CD4-positive, alpha-beta T cell treated with Interleukin-15 for 1 hour (primary cell): ENCODE results near the gene UGT1A3.
"Not testable (repeated sequence)": the region's sequence is repeated elsewhere in the genome, so short reads cannot be mapped to it uniquely, and the experiment has no call there.

Source experiments
- DNase-seq: peaks from one replicate; pipeline ENCODE4 v3.0.0-alpha.2; 2020

Gene UGT1A3

GRCh38 chr2:233728723-233729301 lies at the start of gene UGT1A3:
TSS of gene UGT1A3 (plus strand) at chr2:233729042. CDS start at chr2:233729127, 85 bp downstream.
- no peak for DNase-seq

- DNase-seq = no peak
Measured at GRCh38 chr2:233679196-233679595, 49.6 kb upstream of the UGT1A3 start.

DNA sequence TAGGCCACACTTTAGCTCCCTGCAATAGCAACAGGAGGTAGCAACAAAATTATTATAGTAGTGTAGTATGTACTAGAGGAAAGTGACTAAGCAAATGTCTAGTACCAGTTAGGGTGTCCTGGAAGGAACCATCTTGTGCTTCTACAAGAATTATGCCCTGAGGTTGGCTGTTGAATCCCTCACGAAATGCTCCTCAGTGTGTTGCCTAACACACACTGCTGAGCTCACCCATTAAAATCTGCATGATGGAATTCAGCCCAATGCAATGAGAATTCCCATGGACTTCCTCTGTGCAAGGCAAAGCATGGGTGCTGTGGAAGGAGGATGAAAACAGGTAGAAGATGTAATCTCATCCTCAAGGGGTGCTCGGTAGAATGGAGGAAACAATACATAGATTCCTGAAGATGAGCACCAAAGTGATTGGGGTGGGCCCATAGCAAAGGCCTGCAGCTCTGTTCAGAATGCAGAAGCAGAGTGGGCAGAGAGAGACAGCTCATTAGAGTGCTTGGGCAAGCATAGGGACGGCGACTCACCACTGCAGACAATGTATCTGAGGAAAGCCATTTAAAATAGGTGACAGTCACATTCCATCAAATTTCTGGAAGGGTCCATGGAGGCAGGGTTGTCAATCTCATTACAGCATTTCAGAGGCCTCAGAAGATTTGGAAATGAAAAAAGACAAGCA lies 48.3 kb upstream of the UGT1A3 start:
- DNase-seq = no peak

DNA sequence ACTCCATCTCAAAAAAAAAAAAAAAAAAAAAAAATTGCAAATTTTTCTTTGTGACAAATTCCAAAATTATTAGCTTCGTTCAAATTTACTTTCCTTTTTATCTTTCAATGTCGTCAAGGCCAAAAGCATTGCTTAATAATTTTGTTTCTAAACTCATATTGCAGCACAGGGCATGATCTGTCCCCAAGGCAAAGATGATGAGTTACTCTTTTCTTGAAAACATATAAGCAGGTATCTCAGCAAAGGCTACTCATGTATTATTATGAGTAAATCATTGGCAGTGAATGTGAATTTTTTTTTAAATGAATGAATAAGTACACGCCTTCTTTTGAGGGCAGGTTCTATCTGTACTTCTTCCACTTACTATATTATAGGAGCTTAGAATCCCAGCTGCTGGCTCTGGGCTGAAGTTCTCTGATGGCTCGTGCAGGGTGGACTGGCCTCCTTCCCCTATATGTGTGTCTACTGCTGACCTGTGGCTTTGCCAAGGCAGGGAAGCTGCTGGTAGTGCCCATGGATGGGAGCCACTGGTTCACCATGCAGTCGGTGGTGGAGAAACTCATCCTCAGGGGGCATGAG lies 47.2 kb upstream of the UGT1A3 start, which contains the start of gene UGT1A7:
UGT1A7 (plus strand) TSS at position 381 of the 579 bp plus-strand sequence; CDS start at position 418, 37 bp downstream.
- DNase-seq = no peak

DNA sequence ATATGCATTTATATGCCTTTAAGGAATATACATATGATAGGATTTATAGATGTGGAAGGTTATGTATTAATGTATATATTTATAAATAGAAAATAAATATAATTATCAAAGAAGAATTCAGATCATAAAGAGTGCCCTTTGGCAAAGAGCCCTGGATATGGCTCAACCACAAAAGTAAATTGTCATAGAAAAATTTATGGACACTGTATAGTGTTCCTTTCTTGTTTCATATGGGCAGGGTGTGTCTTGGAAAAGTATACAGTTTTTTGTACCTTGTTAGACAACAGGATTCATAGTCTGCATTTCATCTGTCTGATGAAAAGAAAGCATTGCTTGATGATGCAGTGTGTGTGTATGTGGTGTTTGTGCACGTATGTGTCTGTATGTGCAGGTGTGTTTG lies 44.2 kb upstream of the UGT1A3 start:
- no peak for DNase-seq

DNA sequence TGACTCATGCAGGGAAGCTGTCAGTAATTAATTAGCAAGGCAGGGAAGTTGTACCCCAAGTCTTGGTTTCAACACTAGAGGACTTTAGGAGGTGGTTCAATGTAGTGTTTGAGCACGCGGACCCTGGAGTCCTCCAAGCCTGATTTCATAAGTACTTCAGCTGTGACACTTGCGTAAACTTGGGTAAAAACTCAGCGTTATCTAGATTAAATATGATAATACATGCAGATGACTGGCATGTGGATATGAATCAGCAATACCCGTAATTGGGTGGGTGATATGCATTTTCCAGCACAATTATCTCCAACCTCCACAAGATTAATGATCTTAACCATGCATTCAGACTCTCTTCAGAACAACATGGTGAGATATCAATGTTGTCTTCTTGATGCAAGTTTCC lies 41.9 kb upstream of the UGT1A3 start:
- no peak for DNase-seq

DNA sequence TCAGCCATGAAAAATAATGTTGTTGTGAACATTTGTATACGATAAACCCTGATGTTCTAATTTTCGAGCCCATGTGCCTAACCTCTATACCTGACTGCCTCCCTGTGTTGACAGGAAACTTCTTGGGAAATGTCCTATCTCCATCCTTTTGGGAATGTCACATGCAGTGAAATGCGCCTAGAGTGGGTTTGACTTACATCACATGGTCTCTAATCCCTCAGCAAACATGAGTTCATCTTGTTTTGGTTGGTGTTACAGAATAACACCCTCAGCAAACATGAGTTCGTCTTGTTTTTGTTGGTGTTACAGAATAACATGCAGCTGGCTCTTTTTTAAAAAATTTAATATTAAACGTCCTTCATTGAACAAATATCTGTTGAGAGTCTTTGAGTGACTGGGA lies 40.5 kb upstream of the UGT1A3 start:
- no peak for DNase-seq

- DNase-seq = no peak
Measured at GRCh38 chr2:233689031-233689430, 39.8 kb upstream of the UGT1A3 start.

DNA sequence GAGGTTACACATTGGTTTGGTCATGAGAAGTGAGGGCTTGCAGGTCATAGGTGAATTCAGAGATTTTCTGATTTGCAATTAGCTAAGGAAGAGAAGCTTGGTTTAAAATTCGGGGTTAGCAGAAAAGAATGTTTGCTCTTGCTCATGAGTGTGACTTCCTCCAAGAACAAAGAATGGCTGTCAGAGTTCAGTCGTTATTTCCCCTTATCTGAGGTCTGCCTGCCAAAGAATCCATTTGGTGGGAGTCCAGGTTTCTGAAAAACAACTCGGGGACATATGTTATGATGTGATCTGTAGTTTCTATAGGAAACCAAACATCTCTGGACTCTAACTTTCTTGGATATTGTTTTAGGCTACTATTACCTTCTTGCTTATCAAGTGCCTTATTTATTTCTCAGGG lies 39.3 kb upstream of the UGT1A3 start:
- no peak for DNase-seq

DNA sequence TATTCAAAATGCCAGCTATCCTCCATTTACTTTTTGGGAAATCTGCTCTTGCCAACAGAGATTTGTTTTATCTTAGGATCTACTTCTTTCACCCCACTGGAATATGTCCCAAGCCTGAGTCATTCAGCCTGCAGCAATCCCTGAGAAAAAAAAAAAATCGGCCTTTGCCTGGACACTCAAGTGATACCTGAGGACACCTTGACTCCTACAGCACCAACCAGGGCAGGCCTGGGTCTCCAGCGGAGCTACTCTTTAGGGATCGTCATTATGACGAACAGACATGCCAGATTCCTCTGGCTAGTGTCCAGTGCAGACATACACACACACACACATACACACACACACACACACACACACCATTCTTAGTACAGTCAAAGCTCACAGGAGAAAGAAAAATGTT lies 38.4 kb upstream of the UGT1A3 start:
- no peak for DNase-seq

- DNase-seq = no peak
Measured at GRCh38 chr2:233691443-233692433, 37.1 kb upstream of the UGT1A3 start.

DNA sequence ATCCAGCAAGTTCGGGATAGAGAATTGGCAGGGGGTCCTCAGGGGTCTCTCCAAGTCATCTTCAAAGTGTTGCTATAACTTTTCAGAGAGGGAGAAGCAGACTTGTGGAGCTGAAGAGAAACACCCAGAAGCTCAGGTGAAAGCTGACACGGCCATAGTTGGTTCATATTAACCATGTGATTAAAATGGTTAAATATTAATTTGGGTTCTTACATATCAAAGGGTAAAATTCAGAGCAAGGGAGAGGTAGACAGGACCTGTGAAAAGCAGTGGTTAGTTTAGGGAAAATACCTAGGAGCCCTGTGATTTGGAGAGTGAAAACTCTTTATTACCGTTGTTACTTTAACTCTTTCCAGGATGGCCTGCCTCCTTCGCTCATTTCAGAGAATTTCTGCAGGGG lies 36.2 kb upstream of the UGT1A3 start, which contains the start of gene UGT1A6:
UGT1A6 (plus strand) TSS at position 243 of the 400 bp plus-strand sequence; CDS start at position 358, 115 bp downstream.
- DNase-seq = no peak

DNA sequence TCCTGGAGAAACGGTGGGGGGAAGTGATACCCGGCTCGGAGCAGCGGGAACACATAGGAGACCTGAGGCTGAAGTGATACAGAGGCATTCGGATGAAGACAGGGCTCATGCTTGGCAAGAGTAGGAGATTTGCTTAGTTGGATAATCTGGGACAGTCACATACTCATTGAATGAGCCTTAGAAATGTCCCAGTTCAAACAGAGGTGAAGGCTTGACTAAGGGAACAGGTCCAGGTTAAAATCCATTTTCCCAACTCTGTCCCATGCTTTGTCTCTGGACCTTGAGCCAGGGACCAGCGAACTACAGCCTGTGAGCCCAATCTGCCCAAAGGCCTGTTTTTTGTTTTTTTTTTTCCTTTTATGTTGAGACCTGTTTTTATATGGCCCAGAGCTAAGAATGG lies 34.9 kb upstream of the UGT1A3 start:
- DNase-seq = no peak

GRCh38 chr2:233698740-233699139 lies 30.1 kb upstream of the UGT1A3 start:
- DNase-seq = no peak

DNA sequence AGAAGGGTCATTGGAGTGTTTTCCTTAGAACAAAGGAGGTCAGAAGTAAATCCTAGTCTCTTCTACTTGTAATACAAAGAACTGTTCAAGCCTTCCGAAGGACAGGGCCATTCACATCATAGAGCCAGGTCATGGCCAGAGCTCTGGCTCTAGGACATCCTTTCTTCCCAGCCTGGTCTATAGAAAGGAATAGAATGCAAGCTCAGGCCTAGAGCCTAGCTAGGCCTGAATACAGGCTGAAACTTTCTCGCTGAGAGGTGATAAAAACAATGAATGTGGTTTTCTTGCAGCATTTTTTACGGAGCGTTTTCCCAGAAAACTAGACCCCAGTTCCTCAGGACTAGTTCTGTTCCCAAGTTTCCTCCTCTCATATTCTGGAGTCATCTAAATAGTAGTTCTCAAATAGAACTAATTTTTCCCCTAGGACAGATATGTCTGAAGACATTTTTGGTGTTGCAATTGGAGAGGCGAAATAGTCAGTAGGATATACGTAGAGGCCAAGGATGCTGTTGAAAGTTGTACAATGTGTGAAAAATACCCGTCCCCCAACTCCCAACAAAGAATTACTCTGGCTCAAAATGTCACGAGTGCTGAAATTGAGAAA lies 29.3 kb upstream of the UGT1A3 start:
- no peak for DNase-seq

DNA sequence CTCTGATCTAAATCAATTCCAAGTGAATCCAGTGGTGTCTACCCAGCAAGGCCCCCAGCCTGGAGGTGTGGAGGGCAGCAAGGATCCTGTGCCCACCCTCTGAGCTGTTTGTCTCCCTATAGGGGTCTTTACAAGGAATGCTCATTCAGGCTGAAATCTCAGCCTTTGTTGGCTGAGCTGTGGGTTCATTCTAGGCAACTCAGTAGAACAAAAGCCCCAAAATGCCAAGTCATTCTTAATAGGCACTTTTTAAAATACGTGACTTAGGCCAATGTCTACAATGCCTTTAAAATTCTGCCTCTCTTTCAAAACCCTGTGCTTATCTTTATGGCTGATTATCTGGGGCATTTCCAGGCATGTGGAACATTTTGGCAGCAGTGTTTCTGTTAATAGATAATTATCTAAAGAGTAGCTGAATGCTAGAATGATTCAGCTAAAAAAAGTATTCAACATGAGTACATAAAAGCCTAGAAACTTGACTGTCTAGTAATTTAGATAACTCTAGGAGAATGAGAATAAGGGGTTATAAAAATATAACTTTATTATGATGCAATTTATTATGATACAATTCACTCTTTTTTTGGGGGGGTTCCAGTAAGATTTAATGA lies 28.7 kb upstream of the UGT1A3 start:
- DNase-seq = no peak

DNA sequence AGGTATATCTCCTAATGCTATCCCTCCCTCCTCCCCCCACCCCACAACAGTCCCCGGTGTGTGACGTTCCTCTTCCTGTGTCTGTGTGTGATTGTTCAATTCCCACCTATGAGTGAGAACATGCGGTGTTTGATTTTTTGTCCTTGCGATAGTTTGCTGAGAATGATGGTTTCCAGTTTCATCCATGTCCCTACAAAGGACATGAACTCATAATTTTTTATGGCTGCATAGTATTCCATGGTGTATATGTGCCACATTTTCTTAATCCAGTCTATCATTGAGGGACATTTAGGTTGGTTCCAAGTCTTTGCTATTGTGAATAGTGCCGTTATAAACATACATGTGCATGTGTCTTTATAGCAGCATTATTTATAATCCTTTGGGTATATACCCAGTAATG lies 28.0 kb upstream of the UGT1A3 start:
- not testable (repeated sequence) for DNase-seq

DNA sequence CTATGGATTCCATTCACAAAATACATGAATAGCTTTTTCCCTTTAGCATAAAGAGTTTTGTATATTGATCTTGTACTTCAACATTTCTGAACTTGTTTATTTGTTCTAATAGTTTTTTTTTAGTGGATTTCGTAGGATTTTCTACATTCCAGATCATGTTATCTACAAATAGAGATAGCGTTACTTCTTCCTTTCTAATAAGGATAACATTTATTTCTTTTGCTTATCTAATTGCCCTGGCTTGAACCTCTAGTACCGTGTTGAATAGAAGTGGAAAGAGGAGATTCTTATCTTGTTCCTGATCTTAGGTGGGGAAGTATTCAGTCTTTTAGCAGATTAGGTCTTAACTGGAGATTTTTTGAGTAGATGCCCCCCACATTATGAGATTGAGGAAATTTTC lies 26.6 kb upstream of the UGT1A3 start:
- DNase-seq = no peak

GRCh38 chr2:233705911-233706506 lies 22.8 kb upstream of the UGT1A3 start:
- DNase-seq = no peak

GRCh38 chr2:233706720-233707119 lies 22.1 kb upstream of the UGT1A3 start:
- no peak for DNase-seq

DNA sequence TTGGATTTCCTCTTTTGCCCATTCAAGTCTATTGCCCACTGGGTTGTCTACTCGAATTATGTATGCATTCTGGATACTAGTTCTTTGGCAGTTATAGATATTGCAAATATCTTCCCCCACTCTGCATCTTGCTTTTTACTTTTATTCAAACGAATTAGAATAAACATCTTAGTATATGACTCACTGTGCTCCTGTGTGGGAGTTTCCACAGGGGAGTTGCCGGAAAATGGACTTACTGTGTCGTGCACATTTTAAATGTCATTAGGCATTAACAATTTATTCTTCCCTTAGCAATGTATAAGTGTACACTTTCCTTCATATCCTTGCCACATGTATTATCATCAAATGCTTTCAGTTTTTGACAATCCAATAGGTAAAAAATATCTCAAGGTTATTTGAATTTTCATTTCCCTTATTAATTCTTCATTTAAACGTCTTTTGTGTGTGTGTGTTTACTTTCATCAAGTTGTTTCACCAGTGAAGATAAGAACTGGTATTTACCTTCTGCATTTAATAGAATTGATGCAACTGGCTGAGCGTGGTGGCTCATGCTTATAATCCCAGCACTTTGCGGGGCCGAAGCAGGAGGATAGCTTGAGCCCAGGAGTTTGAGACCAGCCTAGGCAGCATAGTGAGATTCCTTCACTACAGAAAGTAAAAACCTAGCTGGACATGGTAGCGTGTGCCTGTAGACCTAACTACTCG lies 20.8 kb upstream of the UGT1A3 start:
- DNase-seq = no peak
